Activated CD4-positive, alpha-beta T cell treated with anti-CD3 and anti-CD28 coated beads for 4 hours (primary cell): ENCODE results near the gene BAIAP3.

Experiments
- DNase-seq, 2 donors: peaks; one replicate each; pipeline ENCODE4 v3.0.0-alpha.2; 2020

BAIAP3 gene

GRCh38 chr16:1299012-1299867 is 34.2 kb upstream of the BAIAP3 start:
- DNase-seq, result no peak

GRCh38 chr16:1299868-1300203 is 33.6 kb upstream of the BAIAP3 start:
- DNase-seq, result no peak

- DNase-seq, result peak; percentile 60 to 64
These were observed 32.6 kb upstream of the BAIAP3 start for GRCh38 chr16:1300664-1301476.

GRCh38 chr16:1301562-1301961 is 31.9 kb upstream of the BAIAP3 start:
- no peak for DNase-seq

- no peak for DNase-seq
These were observed 27.6 kb upstream of the BAIAP3 start for GRCh38 chr16:1305823-1306222.

- no peak for DNase-seq
These were observed 27.1 kb upstream of the BAIAP3 start for GRCh38 chr16:1306334-1306733.

- DNase-seq, result no peak
These were observed 25.1 kb upstream of the BAIAP3 start for GRCh38 chr16:1308036-1308976.

- DNase-seq, result peak; percentile 97
These were observed 24.2 kb upstream of the BAIAP3 start, which contains the start of gene UBE2I for GRCh38 chr16:1308977-1309885. TSS of gene UBE2I (plus strand) at chr16:1309636. CDS start at chr16:1314031, 4,395 bp downstream.

GRCh38 chr16:1309888-1310831 is 23.3 kb upstream of the BAIAP3 start:
- DNase-seq, result peak; percentile 32 to 55

- DNase-seq, result no peak
These were observed 22.6 kb upstream of the BAIAP3 start for GRCh38 chr16:1310832-1311200.

- DNase-seq, result no peak
These were observed 22.2 kb upstream of the BAIAP3 start for GRCh38 chr16:1311212-1311737.

GRCh38 chr16:1311738-1312466 is 21.5 kb upstream of the BAIAP3 start:
- DNase-seq, result no peak

- DNase-seq, result no peak
These were observed 21.0 kb upstream of the BAIAP3 start for GRCh38 chr16:1312467-1312816.

- no peak for DNase-seq
These were observed 20.5 kb upstream of the BAIAP3 start for GRCh38 chr16:1312903-1313302.

GRCh38 chr16:1313721-1314369 is 19.6 kb upstream of the BAIAP3 start:
- no peak for DNase-seq

- no peak for DNase-seq
These were observed 18.9 kb upstream of the BAIAP3 start for GRCh38 chr16:1314399-1315068.

GRCh38 chr16:1315081-1316032 is 18.1 kb upstream of the BAIAP3 start:
- no peak for DNase-seq
